ENCODE measurements around the gene GNG13.
"Not testable (repeated sequence)": the region's sequence is repeated elsewhere in the genome, so short reads cannot be mapped to it uniquely, and the experiment has no call there.

DNA sequence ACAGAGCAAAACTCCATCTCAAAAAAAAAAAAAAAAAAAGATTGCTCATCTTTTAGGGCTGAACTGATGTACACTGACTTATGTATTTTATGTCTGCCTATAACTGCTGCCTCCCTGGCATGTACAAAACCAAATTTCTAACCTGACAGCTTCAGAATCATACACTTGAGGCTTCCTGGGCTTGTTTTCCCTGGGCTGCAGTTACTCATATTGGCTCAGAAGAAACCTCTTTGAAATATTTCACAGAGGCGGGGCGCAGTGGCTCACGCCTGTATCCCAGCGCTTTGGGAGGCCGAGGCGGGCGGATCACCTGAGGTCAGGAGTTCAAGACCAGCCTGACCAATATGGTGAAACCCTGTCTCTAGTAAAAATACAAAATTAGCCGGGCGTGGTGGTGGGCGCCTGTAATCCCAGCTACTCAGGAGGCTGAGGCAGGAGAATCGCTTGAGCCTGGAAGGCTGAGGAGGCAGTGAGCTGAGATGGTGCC lies 46.4 kb downstream of the GNG13 start:
- TF ChIP-seq, protein P1, sequence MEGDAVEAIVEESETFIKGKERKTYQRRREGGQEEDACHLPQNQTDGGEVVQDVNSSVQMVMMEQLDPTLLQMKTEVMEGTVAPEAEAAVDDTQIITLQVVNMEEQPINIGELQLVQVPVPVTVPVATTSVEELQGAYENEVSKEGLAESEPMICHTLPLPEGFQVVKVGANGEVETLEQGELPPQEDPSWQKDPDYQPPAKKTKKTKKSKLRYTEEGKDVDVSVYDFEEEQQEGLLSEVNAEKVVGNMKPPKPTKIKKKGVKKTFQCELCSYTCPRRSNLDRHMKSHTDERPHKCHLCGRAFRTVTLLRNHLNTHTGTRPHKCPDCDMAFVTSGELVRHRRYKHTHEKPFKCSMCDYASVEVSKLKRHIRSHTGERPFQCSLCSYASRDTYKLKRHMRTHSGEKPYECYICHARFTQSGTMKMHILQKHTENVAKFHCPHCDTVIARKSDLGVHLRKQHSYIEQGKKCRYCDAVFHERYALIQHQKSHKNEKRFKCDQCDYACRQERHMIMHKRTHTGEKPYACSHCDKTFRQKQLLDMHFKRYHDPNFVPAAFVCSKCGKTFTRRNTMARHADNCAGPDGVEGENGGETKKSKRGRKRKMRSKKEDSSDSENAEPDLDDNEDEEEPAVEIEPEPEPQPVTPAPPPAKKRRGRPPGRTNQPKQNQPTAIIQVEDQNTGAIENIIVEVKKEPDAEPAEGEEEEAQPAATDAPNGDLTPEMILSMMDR (IDR thresholded peaks at IDR 0.05; ENCODE audit: low read depth, low read length, poor library complexity, severe bottlenecking), result not testable (repeated sequence)
- TF ChIP-seq EZH2phosphoT487 (IDR thresholded peaks at IDR 0.05; ENCODE audit: borderline replicate concordance, low read length), result not testable (repeated sequence)
